Activated gamma-delta T cell (primary cell): ENCODE measurements around the gene OR2F1.

Experiments used
- DNase-seq: peaks from one replicate; lab custom pipeline; 2025; lab: John Stamatoyannopoulos, UW

OR2F1 gene

DNA sequence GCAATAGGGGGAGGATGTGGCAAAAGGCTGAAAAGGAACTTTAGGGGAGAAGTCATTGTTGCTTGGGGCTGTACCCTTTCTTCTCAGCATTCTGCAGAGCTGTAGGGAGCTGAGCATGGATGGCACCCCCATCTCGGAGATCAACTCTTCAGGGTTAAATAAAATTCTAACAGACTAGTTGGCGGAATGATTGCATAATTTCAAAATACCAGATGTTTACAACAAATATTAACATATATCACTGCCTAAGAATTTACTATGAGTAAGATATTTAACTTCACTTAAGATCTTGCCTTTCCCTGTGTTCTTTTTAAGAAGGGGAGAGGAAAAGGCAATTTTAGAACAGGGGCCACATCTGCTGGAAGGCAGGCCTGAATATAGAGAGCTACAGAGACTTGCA lies 509 bp upstream of the OR2F1 start:
- no peak for DNase-seq

DNA sequence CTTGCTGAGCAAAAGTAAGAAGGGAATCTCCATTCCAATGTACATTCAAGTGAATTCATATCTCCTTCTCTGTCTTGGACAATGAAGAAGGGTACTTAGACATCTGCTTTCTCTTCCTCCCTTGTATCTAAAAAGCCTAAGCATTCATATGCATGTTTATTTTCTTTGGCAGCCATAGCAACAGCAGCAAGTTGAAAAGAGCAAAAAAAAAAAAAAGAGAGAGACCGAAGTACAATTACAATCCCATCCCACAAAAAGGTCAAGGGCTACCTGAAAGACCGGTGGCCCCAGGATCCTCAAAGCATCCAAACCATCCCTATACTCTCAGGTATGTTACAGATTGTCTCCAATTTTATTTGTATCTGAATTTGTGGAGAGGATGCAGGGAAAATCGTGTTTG lies 4.1 kb downstream of the OR2F1 start:
- no peak for DNase-seq

DNA sequence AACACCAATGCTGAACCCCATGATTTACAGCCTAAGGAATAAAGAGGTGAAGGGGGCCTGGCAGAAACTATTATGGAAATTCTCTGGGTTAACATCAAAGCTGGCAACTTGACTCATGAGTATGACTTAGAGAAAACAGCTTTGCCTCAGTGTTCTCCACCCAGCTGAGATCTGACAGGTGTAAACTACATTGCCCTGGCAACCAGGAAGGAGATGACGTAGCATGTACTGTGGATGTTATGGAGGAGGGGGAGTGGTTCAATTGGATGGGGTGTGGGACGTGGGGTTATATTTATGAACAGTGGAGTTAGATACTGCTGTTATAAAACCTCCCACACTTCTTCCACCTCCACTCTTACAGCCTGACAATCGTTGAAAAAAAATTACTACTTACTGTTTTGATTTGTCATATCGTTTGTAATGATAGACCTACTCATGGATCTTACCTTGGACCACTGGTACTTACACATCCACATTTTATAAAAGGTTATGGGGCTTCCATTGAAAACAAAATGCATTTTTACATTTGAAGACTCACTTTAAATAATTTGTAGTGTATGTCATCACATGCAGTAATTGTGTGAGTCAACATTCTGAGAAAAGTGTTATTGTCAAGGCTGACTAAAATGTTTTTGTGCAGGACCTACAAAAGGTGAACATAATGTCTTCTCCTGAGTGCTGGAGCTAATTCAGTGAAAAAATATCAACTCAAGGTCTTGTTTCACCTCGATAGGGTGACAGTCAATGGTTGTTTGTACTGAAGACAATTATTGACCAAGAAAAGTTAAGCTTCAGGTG lies 6.4 kb downstream of the OR2F1 start:
- no peak for DNase-seq

DNA sequence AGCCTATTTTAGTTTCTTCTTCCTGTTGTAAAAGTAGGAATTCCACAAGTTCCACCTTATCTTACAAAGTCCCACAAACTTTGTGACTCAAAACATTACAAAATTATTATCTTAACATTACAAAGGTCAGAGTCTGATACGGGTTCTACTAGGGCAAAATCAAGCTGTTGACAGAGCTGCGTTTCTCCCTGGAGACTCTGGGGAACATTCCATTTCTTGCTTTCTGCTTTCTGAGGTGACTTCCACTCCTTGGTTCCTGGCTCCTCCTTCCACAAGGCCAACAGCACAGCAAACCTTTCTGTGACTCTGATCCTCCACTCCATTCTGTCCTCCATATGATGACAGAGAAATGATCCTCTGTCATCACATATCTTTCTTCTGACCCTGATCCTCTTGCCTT lies 10.6 kb downstream of the OR2F1 start:
- no peak for DNase-seq

DNA sequence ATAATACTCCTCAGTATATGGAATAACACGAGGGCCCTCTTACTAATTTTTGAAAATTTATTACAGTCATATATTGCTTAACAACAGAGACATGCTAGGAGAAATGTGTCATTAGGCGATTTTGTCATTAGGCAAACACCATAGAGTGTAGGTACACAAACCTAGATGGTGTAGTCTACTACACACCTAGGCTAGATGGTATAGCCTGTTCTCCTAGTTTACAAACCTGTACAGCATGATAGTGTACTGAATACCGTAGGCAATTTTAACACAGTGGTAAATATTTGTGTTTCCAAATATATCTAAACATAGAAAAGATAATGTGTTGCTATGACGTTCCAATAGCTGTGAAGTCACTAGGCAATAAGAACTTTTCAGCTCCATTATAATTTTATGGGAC lies 12.8 kb downstream of the OR2F1 start:
- no peak for DNase-seq

DNA sequence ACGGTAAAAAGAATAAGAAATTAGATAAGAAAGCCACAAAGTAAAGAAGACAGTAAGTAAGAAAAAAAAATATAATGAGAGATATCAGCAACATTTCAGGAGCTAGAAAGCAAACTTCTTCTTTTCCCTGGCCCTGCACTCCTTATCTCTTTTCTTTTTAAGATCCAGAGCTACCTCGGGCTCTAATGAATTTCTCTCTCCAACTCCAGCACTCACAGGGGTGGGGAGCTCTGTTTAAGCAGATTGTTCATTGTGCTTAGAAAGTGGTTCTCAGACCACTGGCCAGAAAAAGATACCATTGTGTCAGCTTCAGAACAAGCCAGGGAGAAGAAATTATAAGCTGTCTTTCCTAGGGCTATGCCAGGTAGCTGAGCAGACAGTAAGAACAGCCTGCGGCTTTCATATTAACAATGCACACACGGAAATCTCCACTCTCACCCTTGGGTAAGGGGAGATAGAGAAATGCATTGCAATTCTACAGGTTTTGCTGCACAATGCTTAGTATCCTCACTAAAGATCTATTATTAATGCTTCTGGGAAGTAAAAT lies 19.3 kb downstream of the OR2F1 start:
- DNase-seq, result no peak

DNA sequence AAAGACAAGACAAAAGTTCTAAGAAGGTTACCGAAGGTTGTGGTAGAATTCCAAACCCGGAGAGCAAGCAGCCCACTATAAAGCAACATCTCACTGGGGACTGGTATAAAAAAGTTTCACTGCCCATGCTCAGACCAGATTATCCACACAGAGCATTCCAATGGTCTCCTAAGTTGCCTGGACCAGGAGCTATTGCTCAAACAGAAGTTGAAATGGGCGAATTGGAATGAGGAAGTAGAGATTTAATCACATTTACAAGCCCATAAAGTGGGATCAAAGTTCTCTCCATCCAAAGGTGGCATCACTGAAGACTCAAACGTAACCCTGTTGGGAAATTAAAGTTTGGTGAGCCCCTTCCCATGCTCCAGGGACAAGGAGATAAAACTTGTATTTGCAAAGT lies 19.8 kb downstream of the OR2F1 start:
- DNase-seq, result no peak

DNA sequence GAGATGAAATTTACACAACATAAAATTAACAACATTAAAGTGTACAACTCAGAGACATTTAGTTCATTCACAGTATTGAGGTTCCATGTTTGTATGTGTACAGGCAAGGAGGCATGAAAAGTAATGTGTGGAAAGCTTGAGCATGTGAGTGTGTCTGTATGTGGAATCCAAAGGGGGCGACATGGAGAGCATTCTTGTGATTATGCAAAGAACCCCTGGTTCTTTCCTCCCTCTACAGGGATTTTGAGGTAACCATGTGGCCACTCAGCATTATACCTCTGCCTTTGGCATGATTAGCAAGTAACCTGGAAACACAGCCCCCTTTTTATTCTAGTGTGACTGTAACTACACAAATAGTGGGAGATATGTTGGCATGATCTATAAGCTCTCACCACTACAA lies 21.0 kb downstream of the OR2F1 start:
- DNase-seq, result no peak

DNA sequence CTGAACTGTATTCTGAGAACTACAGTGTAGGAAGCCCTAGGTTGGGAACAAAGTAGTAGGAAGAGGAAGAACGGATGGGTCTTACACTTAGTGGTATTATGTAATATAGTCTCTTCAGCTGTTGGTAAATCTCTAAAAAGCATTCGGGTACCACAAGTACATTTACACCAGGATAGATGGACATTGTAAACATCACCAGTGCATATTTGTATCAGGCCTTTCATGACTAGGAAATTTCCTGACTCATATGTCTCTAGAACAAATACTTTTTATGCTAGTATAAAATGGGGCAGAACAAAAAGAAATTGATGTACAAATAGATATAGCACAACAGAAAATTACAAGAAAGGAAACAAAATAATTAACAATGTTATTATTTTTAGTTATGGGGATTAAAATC lies 23.9 kb downstream of the OR2F1 start:
- DNase-seq, result no peak

DNA sequence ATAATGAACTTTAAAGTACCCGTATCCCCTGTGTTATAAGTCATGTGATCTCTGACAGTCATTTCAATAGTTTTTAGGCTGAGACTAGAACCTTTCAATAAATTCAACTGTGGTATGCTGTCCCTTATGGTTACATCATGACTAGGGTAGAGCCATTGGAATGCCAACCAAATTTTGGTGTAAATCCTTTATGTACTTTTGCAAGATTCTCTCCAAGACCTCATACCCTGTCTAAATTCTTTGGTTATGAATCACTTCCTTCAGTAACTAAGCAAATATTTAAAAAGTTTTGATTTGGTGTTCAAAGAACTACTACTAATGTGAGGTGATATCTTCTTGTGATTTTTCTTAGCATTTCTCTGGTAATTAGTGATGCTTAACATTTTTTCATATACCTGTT lies 24.7 kb downstream of the OR2F1 start:
- no peak for DNase-seq

DNA sequence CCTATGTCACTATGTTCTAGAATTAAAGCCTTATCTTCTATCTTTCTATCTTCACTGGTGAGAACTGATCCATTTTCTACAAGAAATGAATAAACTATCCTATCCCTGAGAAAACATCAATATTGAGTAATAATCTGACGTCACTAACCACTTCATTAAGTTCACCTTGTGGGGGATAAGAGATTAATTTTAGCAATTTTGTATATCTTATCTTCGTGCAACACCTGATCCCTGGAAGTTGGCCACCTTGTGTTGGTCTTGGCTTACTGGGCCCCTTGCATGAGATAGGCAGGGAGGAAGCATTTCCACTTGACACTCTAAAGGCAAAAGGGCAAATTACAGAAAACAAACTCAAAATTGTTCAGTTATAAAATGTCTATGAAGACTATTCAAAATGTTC lies 25.4 kb downstream of the OR2F1 start:
- DNase-seq, result no peak

DNA sequence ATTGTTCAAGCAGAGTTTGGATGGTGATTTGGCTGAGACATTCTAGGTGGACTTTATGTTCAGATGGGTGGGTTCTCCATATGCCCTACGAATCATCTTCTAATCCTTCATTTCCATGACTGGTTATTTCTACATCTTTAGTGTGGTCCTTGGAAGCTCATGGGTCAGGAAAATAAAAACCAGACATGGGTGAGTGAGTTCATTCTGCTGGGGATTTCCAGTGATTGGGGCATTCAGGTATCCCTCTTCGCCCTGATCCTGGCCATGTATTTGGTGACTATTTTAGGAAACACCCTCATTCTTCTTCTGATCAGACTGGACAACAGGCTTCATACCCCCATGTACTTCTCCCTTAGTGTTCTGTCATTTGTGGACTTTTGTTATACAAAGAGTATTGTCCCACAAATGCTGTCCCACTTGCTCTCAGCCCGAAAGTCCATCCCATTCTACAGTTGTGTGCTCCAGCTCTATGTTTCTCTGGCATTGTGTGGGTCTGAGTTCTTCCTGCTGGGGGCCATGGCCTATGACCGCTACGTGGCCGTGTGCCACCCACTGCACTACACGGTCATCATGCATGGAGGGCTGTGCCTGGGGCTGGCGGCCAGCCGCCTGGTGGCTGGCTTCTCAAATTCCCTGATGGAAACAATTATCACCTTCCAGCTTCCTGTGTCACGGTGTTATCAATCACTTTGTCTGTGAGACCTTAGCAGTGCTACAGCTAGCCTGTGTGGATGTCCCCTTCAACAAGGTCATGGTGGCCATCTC lies 26.3 kb downstream of the OR2F1 start:
- DNase-seq, result no peak

DNA sequence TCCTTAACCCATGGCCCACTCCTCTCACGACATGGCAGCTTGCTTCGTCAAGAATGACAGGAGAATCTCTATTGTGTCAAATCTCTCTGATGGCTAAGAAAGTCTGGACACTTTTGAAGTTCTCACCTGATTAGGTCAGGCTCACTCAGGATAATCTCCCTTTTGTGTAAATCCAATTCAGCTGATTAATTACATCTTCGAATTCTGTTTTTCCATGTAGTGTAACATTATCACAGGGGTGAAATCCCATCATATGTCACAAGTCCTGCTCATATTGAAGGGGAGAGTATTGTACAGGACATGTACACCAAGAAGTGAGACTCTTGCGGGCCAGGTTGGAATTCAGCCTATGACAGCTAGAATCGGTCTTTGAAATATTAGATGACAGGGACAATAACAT lies 29.3 kb downstream of the OR2F1 start:
- DNase-seq, result no peak

DNA sequence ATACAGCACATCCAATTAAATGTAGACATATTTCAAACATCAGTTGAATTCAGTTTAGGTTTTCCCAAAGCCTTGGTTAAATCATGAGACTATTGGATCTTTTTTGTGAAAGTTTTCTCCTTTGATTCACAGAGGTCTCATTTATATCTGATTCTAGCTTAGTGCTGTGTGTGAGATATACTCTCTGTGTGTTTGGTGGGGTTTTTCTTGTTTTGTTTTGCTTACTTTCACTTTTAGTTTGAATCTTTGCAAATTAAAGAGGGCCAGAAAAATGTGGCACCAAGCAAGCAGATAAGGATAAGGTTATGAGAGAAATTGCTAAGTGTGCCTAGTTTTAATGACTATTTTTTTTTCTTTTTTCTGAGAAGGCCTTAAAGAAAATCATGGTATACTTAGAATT lies 32.9 kb downstream of the OR2F1 start:
- no peak for DNase-seq

DNA sequence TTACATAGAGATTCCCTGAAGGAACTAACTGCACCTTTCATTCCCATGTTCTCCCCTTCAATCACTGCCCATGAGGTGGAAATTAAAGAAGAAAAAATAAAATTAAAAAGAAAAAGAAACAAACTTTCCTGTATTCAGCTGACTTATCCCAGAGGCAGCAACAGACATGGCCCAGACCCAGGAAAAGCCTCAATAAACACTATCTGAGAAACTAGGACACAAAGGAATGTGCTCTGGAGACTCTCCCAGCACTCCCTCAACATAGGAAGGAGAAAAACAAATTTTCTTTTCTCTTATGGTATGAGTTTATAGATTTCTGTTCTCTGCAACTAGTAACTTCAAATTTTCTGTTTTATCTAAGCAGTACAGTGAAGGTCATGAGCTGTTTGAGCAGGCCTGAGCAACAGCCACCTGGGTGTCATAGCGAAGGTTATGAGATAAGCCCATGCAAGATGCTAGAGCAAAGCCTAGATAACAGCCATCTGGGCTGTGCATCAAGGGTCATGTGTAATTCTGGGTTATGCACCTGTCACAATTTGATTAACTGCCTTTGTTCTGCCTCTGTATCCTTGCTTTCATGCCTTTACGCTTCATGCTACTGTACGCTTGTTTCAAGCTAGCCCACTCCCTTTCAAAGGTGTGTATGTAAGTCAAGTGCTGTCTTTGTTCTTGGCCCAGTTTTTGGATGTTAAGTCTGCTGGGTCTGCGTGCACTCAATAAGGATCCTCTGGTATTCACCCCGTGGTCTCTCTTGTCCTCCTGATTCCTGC lies 34.5 kb downstream of the OR2F1 start:
- no peak for DNase-seq

DNA sequence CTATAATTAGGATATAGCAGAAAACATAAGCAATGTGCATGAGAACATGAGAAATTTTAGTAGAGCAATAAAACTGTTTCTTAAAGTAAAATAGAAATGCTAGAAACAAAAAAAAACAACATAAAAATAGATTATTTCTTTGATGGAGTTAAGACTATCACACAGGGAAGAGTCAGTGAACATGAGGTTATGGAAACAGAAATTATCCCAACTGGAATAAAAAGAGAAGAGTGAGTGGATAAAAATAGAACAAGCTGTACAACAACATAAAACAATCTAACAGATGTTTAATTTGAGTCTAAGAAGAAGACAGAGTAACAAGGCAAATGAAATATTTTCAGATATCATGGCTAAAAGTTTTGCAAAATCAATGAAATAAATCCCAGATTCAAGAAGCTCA lies 38.0 kb downstream of the OR2F1 start:
- DNase-seq, result no peak

DNA sequence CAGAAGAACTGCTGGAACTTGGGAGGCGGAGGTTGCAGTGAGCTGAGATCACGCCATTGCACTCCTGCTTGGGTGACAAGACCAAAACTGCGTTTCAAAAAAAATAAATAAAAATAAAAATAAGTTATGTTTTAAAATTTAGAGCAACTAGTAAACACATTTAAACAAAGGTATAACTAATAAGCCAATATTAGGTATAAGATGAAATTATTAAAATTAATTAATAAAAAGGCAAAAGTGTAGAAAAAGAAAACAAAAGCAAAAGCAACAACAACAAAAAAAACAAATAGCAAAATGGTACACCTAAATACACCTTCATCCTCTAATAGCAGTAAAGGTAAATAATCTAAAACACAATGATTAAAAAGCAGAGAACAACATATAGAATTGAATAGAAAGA lies 39.3 kb downstream of the OR2F1 start:
- no peak for DNase-seq

DNA sequence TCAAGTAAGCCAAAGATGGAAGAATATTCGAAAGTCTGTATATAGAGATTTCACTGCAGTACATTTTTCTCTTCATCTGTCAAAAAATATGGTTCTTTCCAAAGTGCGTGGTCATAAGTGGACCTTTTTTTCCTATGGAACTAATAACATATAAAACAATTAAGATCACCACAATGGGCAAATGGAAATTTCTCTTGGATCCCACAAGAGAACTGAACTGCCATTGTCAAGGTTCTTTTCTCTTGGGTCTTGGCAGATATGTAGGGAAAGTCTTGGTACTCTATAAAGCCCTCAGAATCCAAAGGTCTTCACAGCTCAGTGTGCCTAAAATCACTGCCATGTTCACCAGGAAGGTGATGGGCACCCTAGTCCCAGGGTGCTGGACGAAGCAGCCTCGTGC lies 45.4 kb downstream of the OR2F1 start, which contains the start of gene OR6B1:
OR6B1 (plus strand) TSS at position 301 of the 400 bp plus-strand sequence. CDS start 3,677 bp downstream, outside the sequence.
- DNase-seq, result no peak

DNA sequence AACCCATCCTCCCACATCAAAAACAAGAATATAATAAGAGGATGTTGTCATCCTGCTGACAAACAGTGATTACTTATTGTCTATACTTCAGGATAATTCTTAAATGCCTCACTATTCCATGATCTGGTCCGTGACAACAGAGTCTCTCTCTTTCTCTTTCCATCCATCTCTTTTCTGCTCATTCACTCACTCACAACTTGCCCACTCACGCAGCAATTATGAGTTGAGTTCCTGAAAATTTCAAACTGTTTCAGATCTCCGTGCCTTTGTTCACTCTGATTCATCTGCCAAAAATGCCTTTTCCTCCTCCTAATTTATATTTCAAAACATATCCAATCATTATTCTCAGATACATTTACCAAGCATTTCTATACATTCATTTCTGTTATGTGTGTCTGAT lies 46.9 kb downstream of the OR2F1 start:
- DNase-seq, result no peak

DNA sequence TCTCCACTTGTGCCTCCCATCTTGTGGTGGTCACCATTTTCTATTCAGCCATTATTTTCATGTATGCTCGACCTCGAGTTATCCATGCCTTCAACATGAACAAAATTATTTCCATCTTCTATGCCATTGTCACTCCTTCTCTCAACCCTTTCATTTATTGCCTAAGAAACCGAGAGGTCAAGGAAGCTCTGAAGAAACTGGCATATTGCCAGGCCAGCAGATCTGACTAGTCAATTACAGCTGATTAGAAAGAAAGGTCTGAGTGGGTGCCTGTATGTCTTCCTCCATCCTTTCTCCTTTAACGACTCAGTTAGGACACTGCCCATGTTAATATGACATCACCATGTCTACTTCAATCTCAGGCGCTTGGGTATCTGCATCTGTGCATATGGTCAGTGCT lies 50.1 kb downstream of the OR2F1 start:
- no peak for DNase-seq

DNA sequence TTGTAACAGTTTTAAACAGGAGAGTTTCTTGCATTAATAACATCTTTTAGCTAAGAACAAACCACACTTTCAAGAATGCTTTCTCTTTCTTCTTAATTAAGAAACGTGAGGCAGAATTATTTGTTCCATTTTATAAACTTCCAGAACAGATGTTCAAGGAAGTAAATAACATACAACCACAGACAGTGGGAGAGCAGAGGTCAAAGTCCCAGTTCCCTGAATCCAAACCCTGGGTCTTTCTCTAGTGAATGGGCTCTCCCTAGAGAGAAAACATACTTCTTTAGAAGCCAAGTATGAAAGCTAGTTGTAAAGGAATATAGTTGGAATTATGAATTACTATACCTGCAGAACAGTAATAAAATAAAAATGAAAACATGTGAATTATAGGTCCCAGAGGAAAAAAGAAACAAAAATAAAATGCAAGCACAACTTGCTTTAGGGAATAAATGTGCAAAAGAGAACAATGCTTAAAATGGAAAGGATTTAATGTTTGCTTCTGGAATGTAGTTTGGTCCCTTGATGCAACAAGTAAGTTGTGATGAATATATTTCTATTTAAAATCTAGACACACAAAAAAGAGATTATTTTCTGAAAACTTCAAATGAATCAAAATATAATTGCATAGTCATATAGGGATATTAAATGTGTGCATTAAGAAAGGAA lies 51.5 kb downstream of the OR2F1 start:
- DNase-seq, result no peak

DNA sequence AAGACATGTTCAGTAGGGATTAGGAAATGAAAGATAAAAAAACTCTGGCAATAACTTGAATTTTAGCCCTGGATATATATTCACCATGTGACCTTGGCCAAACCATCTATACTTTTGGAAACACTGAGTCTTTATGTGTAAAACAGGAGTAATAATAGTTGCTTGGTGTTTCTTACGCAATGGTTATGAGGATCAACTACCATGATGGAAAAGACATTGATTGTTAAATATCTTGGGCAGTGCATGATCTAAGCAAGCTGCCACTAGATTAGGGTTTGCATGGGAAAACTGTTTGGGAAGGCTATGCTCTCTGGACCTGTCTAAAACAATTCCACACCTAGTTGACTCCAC lies 52.0 kb downstream of the OR2F1 start:
- DNase-seq, result no peak
